B cell (primary cell): ENCODE results near the gene P2RX7.

Experiments used
- EZH2 ChIP-seq: IDR thresholded peaks from 2 replicates; pipeline ENCODE4 v1.6.1; 2012; ENCODE audit warnings: borderline replicate concordance, low read depth, mild to moderate bottlenecking, moderate library complexity, low read length; ENCODE audit not compliant: insufficient read depth, poor library complexity, severe bottlenecking
- TF ChIP-seq, protein P1 (sequence below): fragments of 200-600 bp; IDR thresholded peaks from one replicate; pipeline ENCODE4 v1.8.0; 2022; ENCODE audit warnings: antibody characterized with exemption, mild to moderate bottlenecking

GRCh38 chr12:121139286-121139685, 6.6 kb downstream of the P2RX7 start:
- TF ChIP-seq, protein P1, sequence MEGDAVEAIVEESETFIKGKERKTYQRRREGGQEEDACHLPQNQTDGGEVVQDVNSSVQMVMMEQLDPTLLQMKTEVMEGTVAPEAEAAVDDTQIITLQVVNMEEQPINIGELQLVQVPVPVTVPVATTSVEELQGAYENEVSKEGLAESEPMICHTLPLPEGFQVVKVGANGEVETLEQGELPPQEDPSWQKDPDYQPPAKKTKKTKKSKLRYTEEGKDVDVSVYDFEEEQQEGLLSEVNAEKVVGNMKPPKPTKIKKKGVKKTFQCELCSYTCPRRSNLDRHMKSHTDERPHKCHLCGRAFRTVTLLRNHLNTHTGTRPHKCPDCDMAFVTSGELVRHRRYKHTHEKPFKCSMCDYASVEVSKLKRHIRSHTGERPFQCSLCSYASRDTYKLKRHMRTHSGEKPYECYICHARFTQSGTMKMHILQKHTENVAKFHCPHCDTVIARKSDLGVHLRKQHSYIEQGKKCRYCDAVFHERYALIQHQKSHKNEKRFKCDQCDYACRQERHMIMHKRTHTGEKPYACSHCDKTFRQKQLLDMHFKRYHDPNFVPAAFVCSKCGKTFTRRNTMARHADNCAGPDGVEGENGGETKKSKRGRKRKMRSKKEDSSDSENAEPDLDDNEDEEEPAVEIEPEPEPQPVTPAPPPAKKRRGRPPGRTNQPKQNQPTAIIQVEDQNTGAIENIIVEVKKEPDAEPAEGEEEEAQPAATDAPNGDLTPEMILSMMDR = no peak
- no peak for TF ChIP-seq EZH2
